DOHH2 (cell line): ENCODE data around the gene ZNF609.
"Not testable (repeated sequence)": the region's sequence is repeated elsewhere in the genome, so short reads cannot be mapped to it uniquely, and the experiment has no call there.

ENCODE experiments used
- H3F3A ChIP-seq: fragments of 200-600 bp; sonication (generic), shearing (Covaris generic); 2 replicates; pipeline ENCODE4 v1.6.0; 2016; ENCODE audit warnings: antibody characterized with exemption, mild to moderate bottlenecking; ENCODE audit not compliant: control insufficient read depth, insufficient read depth
- H3K27ac ChIP-seq: fragments of 200-600 bp; sonication (generic); 2 replicates; pipeline ENCODE4 v1.5.1; 2014; ENCODE audit warnings: low read depth, mild to moderate bottlenecking, low read length, moderate library complexity
- H3K27me3 ChIP-seq: fragments of 200-600 bp; sonication (generic); 2 replicates; pipeline ENCODE4 v1.6.1; 2014; ENCODE audit warnings: mild to moderate bottlenecking, low read length, mixed read lengths; ENCODE audit not compliant: control insufficient read depth
- H3K36me3 ChIP-seq: fragments of 200-600 bp; sonication (generic); 2 replicates; pipeline ENCODE4 v1.6.1; 2014; ENCODE audit warnings: mild to moderate bottlenecking, low read length, moderate library complexity, mixed read lengths; ENCODE audit not compliant: control insufficient read depth
- H3K4me1 ChIP-seq: fragments of 200-600 bp; sonication (generic); 2 replicates; pipeline ENCODE4 v1.6.1; 2014; ENCODE audit warnings: mild to moderate bottlenecking, low read length, mixed read lengths; ENCODE audit not compliant: control insufficient read depth
- H3K4me2 ChIP-seq: fragments of 200-600 bp; sonication (generic); 2 replicates; pipeline ENCODE4 v1.6.0; 2014; ENCODE audit warnings: mild to moderate bottlenecking, low read length, moderate library complexity
- H3K4me3 ChIP-seq: fragments of 200-600 bp; sonication (generic); 2 replicates; pipeline ENCODE4 v1.5.1; 2014; ENCODE audit warnings: mild to moderate bottlenecking, low read length, mixed read lengths
- H3K79me2 ChIP-seq: fragments of 200-600 bp; sonication (generic); 2 replicates; pipeline ENCODE4 v1.6.1; 2014; ENCODE audit warnings: mild to moderate bottlenecking, low read length, mixed read lengths; ENCODE audit not compliant: control insufficient read depth
- H3K9me2 ChIP-seq: fragments of 200-600 bp; sonication (generic); replicated peaks from 2 replicates; pipeline ENCODE4 v1.6.1; 2014; ENCODE audit warnings: mild to moderate bottlenecking, low read length, mixed read lengths; ENCODE audit not compliant: control insufficient read depth
- H3K9me3 ChIP-seq: fragments of 200-600 bp; sonication (generic); 2 replicates; pipeline ENCODE4 v1.6.1; 2014; ENCODE audit warnings: antibody characterized with exemption, low read length, mixed read lengths; ENCODE audit not compliant: control insufficient read depth, insufficient read depth
- H4K20me1 ChIP-seq: fragments of 200-600 bp; sonication (generic); 2 replicates; pipeline ENCODE4 v1.6.0; 2014; ENCODE audit warnings: low read depth, mild to moderate bottlenecking, antibody characterized with exemption, low read length, moderate library complexity; ENCODE audit not compliant: control insufficient read depth, insufficient read depth
- EZH2phosphoT487 ChIP-seq: fragments of 200-600 bp; sonication (generic); IDR thresholded peaks from 2 replicates; pipeline ENCODE4 v1.6.1; 2017; ENCODE audit warnings: borderline replicate concordance, mild to moderate bottlenecking, antibody characterized with exemption, low read length, moderate library complexity, mixed read lengths
- TF ChIP-seq, protein P1 (sequence below): fragments of 200-600 bp; sonication (generic); IDR thresholded peaks from one replicate; pipeline ENCODE4 v1.5.1; 2014; ENCODE audit warnings: antibody characterized with exemption, mild to moderate bottlenecking, low read depth, low read length; ENCODE audit not compliant: poor library complexity, severe bottlenecking

The ZNF609 gene

GRCh38 chr15:64629063-64629462 is 168.7 kb downstream of the ZNF609 start:
- no peak for TF ChIP-seq EZH2phosphoT487
- TF ChIP-seq, protein P1, sequence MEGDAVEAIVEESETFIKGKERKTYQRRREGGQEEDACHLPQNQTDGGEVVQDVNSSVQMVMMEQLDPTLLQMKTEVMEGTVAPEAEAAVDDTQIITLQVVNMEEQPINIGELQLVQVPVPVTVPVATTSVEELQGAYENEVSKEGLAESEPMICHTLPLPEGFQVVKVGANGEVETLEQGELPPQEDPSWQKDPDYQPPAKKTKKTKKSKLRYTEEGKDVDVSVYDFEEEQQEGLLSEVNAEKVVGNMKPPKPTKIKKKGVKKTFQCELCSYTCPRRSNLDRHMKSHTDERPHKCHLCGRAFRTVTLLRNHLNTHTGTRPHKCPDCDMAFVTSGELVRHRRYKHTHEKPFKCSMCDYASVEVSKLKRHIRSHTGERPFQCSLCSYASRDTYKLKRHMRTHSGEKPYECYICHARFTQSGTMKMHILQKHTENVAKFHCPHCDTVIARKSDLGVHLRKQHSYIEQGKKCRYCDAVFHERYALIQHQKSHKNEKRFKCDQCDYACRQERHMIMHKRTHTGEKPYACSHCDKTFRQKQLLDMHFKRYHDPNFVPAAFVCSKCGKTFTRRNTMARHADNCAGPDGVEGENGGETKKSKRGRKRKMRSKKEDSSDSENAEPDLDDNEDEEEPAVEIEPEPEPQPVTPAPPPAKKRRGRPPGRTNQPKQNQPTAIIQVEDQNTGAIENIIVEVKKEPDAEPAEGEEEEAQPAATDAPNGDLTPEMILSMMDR = no peak
- Histone ChIP-seq H3K27me3 (no peaks in the 10 kb centered on the region), H3K9me3 (no peaks in the 10 kb centered on the region), H3K4me3 (no peak overlapping the region), H3K4me2 (no peak overlapping the region), H3K36me3 (peaks cover 2% of the 10 kb centered on the region; the same call in 1 of the 2 replicates), H3F3A (0 out of 2 replicates have a peak, but pooled peaks cover 5% of the 10 kb centered on the region), H3K27ac (no peak overlapping the region), H3K4me1 (peaks cover 23% of the 10 kb centered on the region), H4K20me1 (no peaks in the 10 kb centered on the region), H3K9me2 (no peaks in the 10 kb centered on the region), H3K79me2 (peaks cover 7% of the 10 kb centered on the region)

GRCh38 chr15:64630396-64631107 is 170.2 kb downstream of the ZNF609 start:
- no peak overlapping the region for H3K27ac ChIP-seq
- H3K9me2 ChIP-seq = no peaks in the 10 kb centered on the region
- TF ChIP-seq, protein P1 = no peak
- H3K27me3 ChIP-seq = no peaks in the 10 kb centered on the region
- H3K79me2 ChIP-seq = peaks cover 4% of the 10 kb centered on the region
- H4K20me1 ChIP-seq = no peaks in the 10 kb centered on the region
- H3K4me2 ChIP-seq = no peak overlapping the region
- H3K4me1 ChIP-seq = peaks cover 31% of the 10 kb centered on the region
- no peaks in the 10 kb centered on the region for H3K9me3 ChIP-seq
- H3K4me3 ChIP-seq = no peak overlapping the region
- H3K36me3 ChIP-seq = no peaks in the 10 kb centered on the region
- H3F3A ChIP-seq = 0 out of 2 replicates have a peak, but pooled peaks cover 5% of the 10 kb centered on the region

GRCh38 chr15:64632639-64633038 is 172.3 kb downstream of the ZNF609 start:
- not testable (repeated sequence) for H3K4me3 ChIP-seq, H4K20me1 ChIP-seq, H3K79me2 ChIP-seq, H3K9me3 ChIP-seq, H3K27me3 ChIP-seq, H3K4me2 ChIP-seq, H3K36me3 ChIP-seq, H3K9me2 ChIP-seq, H3F3A ChIP-seq, H3K27ac ChIP-seq
- peaks cover 31% of the 10 kb centered on the region for H3K4me1 ChIP-seq

- no peak overlapping the region for H3K4me2 ChIP-seq
- H3K27ac ChIP-seq = no peak overlapping the region
- H3K27me3 ChIP-seq = no peaks in the 10 kb centered on the region
- no peaks in the 10 kb centered on the region for H4K20me1 ChIP-seq
- H3K36me3 ChIP-seq = peaks cover 7% of the 10 kb centered on the region
- H3K9me2 ChIP-seq = no peaks in the 10 kb centered on the region
- TF ChIP-seq, protein P1 = no peak
- no peak for TF ChIP-seq EZH2phosphoT487
- H3K9me3 ChIP-seq = peaks cover 4% of the 10 kb centered on the region; the same call in 1 of the 2 replicates
- peaks cover 31% of the 10 kb centered on the region for H3K4me1 ChIP-seq
- 0 out of 2 replicates have a peak, but pooled peaks cover 2% of the 10 kb centered on the region for H3F3A ChIP-seq
- H3K79me2 ChIP-seq = peaks cover 4% of the 10 kb centered on the region
- H3K4me3 ChIP-seq = no peak overlapping the region
These were observed 173.0 kb downstream of the ZNF609 start for GRCh38 chr15:64633332-64633731.
